ENCODE results near the gene LRP1B.

LRP1B gene

GRCh38 chr2:141959016-141959415 is 171.8 kb downstream of the LRP1B start:
- Histone ChIP-seq H3K27ac (ENCODE audit: low read length) (no peak overlapping the region), H3K9ac (ENCODE audit: low read depth, low read length) (no peak overlapping the region), H3K79me2 (ENCODE audit: insufficient read depth, low read length) (no peaks in the 10 kb centered on the region), H3K9me3 (ENCODE audit: insufficient read depth, low read length, severe bottlenecking) (no peaks in the 10 kb centered on the region), H3K4me3 (ENCODE audit: low read depth in 1 of 2, low read length in 2 of 2) (no peak overlapping the region), H3K4me2 (ENCODE audit: insufficient read depth, low read length) (no peak overlapping the region), H3K36me3 (ENCODE audit: insufficient read depth, low read length) (no peaks in the 10 kb centered on the region), H3K4me1 (ENCODE audit: insufficient read depth, low read length) (no peaks in the 10 kb centered on the region), H4K20me1 (ENCODE audit: insufficient read depth, low read length) (no peaks in the 10 kb centered on the region), H2AFZ (ENCODE audit: low read depth, low read length) (no peak overlapping the region), H3K27me3 (ENCODE audit: insufficient read depth, low read length, poor library complexity) (no peaks in the 10 kb centered on the region)
- ATAC-seq (ENCODE audit: insufficient read depth, low read depth) (no peak), DNase-seq (no peak)
- no peak for TF ChIP-seq CTCF (IDR thresholded peaks at IDR 0.05; ENCODE audit: borderline replicate concordance, extremely low read depth, low read length, poor library complexity, severe bottlenecking)
- no peak for TF ChIP-seq EZH2 (IDR thresholded peaks at IDR 0.05; ENCODE audit: borderline replicate concordance, low read depth, low read length, severe bottlenecking)

GRCh38 chr2:141957827-141958450 is 172.9 kb downstream of the LRP1B start:
- DNase-seq (no peak), ATAC-seq (ENCODE audit: insufficient read depth, low read depth) (no peak)
- H2AFZ ChIP-seq (ENCODE audit: low read depth, low read length): no peak overlapping the region
- no peaks in the 10 kb centered on the region for H4K20me1 ChIP-seq (ENCODE audit: insufficient read depth, low read length)
- H3K27me3 ChIP-seq (ENCODE audit: insufficient read depth, low read length, poor library complexity): no peaks in the 10 kb centered on the region
- H3K79me2 ChIP-seq (ENCODE audit: insufficient read depth, low read length): no peaks in the 10 kb centered on the region
- no peaks in the 10 kb centered on the region for H3K36me3 ChIP-seq (ENCODE audit: insufficient read depth, low read length)
- H3K27ac ChIP-seq (ENCODE audit: low read length): no peak overlapping the region
- TF ChIP-seq CTCF (IDR thresholded peaks at IDR 0.05; ENCODE audit: borderline replicate concordance, extremely low read depth, low read length, poor library complexity, severe bottlenecking) (no peak), EZH2 (IDR thresholded peaks at IDR 0.05; ENCODE audit: borderline replicate concordance, low read depth, low read length, severe bottlenecking) (no peak)
- no peak overlapping the region for H3K4me2 ChIP-seq (ENCODE audit: insufficient read depth, low read length)
- no peaks in the 10 kb centered on the region for H3K9me3 ChIP-seq (ENCODE audit: insufficient read depth, low read length, severe bottlenecking)
- no peak overlapping the region for H3K9ac ChIP-seq (ENCODE audit: low read depth, low read length)
- H3K4me3 ChIP-seq (ENCODE audit: low read depth in 1 of 2, low read length in 2 of 2): no peak overlapping the region
- no peaks in the 10 kb centered on the region for H3K4me1 ChIP-seq (ENCODE audit: insufficient read depth, low read length)

- Histone ChIP-seq H3K27ac (ENCODE audit: low read length) (no peak overlapping the region), H3K27me3 (ENCODE audit: insufficient read depth, low read length, poor library complexity) (no peaks in the 10 kb centered on the region), H3K4me2 (ENCODE audit: insufficient read depth, low read length) (no peak overlapping the region), H3K36me3 (ENCODE audit: insufficient read depth, low read length) (no peaks in the 10 kb centered on the region), H4K20me1 (ENCODE audit: insufficient read depth, low read length) (no peaks in the 10 kb centered on the region), H3K9ac (ENCODE audit: low read depth, low read length) (no peak overlapping the region), H3K9me3 (ENCODE audit: insufficient read depth, low read length, severe bottlenecking) (no peaks in the 10 kb centered on the region), H3K4me1 (ENCODE audit: insufficient read depth, low read length) (no peaks in the 10 kb centered on the region), H2AFZ (ENCODE audit: low read depth, low read length) (no peak overlapping the region), H3K79me2 (ENCODE audit: insufficient read depth, low read length) (no peaks in the 10 kb centered on the region), H3K4me3 (ENCODE audit: low read depth in 1 of 2, low read length in 2 of 2) (no peak overlapping the region)
- DNase-seq (no peak), ATAC-seq (ENCODE audit: insufficient read depth, low read depth) (no peak)
- no peak for TF ChIP-seq CTCF (IDR thresholded peaks at IDR 0.05; ENCODE audit: borderline replicate concordance, extremely low read depth, low read length, poor library complexity, severe bottlenecking)
These were observed 173.5 kb downstream of the LRP1B start for GRCh38 chr2:141957321-141957720.

Data from DND-41 (cell line).